OCI-LY3 (cell line): ENCODE measurements around the gene CRYBG1.
"Not testable (repeated sequence)": the region's sequence is repeated elsewhere in the genome, so short reads cannot be mapped to it uniquely, and the experiment has no call there.

ENCODE experiments used
- H2AFZ ChIP-seq: fragments of 200-600, 300-600 bp; shearing (Covaris generic); 2 replicates; pipeline ENCODE4 v1.6.0; 2014; ENCODE audit warnings: antibody characterized with exemption, low read depth, low read length
- H3K27ac ChIP-seq: fragments of 200-600, 300-600 bp; sonication (generic); 2 replicates; pipeline ENCODE4 v1.5.1; 2014; ENCODE audit warnings: mild to moderate bottlenecking, low read length, moderate library complexity, mixed read lengths
- H3K27me3 ChIP-seq: fragments of 200-600, 300-600 bp; sonication (generic); 2 replicates; pipeline ENCODE4 v1.6.1; 2014; ENCODE audit warnings: low read depth, low read length, mixed read lengths
- H3K36me3 ChIP-seq: fragments of 200-600, 300-600 bp; sonication (generic); replicated peaks from 2 replicates; pipeline ENCODE3; 2014; ENCODE audit warnings: low read depth, low read length, mixed read lengths
- H3K4me1 ChIP-seq: fragments of 300-600, 200-600 bp; sonication (generic); 2 replicates; pipeline ENCODE4 v1.6.1; 2014; ENCODE audit warnings: low read length, mixed read lengths
- H3K4me2 ChIP-seq: fragments of 200-600, 300-600 bp; sonication (generic); 2 replicates; pipeline ENCODE4 v1.6.1; 2014; ENCODE audit warnings: low read length, mixed read lengths
- H3K4me3 ChIP-seq: fragments of 300-600, 200-600 bp; sonication (generic); 2 replicates; pipeline ENCODE4 v1.5.1; 2014; ENCODE audit warnings: antibody characterized with exemption, mild to moderate bottlenecking, low read length, moderate library complexity
- H3K79me2 ChIP-seq: fragments of 300-600, 200-600 bp; shearing (Covaris generic); 2 replicates; pipeline ENCODE4 v1.6.1; 2014; ENCODE audit warnings: mild to moderate bottlenecking, low read length, mixed read lengths
- H3K9ac ChIP-seq: fragments of 300-600, 200-600 bp; shearing (Covaris generic); 2 replicates; pipeline ENCODE4 v1.6.0; 2014; ENCODE audit warnings: mild to moderate bottlenecking, low read length, moderate library complexity
- H3K9me3 ChIP-seq: fragments of 200-600, 300-600 bp; shearing (Covaris generic); 2 replicates; pipeline ENCODE4 v1.6.1; 2014; ENCODE audit warnings: low read length, mixed read lengths; ENCODE audit not compliant: insufficient read depth
- H4K20me1 ChIP-seq: fragments of 200-600, 300-600 bp; sonication (generic); 2 replicates; pipeline ENCODE4 v1.6.1; 2016; ENCODE audit warnings: low read length, mixed read lengths; ENCODE audit not compliant: insufficient read depth
- CTCF ChIP-seq: fragments of 200-600, 300-600 bp; sonication (generic); IDR thresholded peaks from 2 replicates; pipeline ENCODE4 v1.5.1; 2014; ENCODE audit warnings: antibody characterized with exemption, low read length, low read depth
- EZH2phosphoT487 ChIP-seq: fragments of 200-600 bp; shearing (Covaris generic); IDR thresholded peaks from 2 replicates; pipeline ENCODE4 v1.6.1; 2018; ENCODE audit warnings: antibody characterized with exemption, mixed run types, low read depth

CRYBG1 gene

GRCh38 chr6:106546261-106546690 lies 185.8 kb downstream of the CRYBG1 start:
- Histone ChIP-seq H3K9ac (no peak overlapping the region), H3K27me3 (no peaks in the 10 kb centered on the region), H3K4me3 (no peak overlapping the region), H4K20me1 (no peaks in the 10 kb centered on the region), H2AFZ (no peak overlapping the region), H3K9me3 (no peaks in the 10 kb centered on the region), H3K79me2 (peaks cover 6% of the 10 kb centered on the region), H3K27ac (peak overlapping the region; percentile 32; the same call in 1 of the 2 replicates), H3K4me2 (0 out of 2 replicates have a peak overlapping the region, but pooled peaks have one; percentile 8), H3K4me1 (peaks cover 15% of the 10 kb centered on the region), H3K36me3 (peaks cover 49% of the 10 kb centered on the region)
- TF ChIP-seq EZH2phosphoT487: no peak
- no peak for TF ChIP-seq CTCF

- H3K4me2 ChIP-seq: 0 out of 2 replicates have a peak overlapping the region, but pooled peaks have one; percentile 8
These were observed 186.3 kb downstream of the CRYBG1 start for GRCh38 chr6:106546691-106547414.

GRCh38 chr6:106547601-106548453 lies 187.3 kb downstream of the CRYBG1 start:
- Histone ChIP-seq H3K27me3 (no peaks in the 10 kb centered on the region), H3K9me3 (no peaks in the 10 kb centered on the region), H2AFZ (no peak overlapping the region), H3K4me2 (no peak overlapping the region), H3K9ac (no peak overlapping the region), H3K79me2 (peaks cover 6% of the 10 kb centered on the region), H3K4me3 (no peak overlapping the region), H3K27ac (no peak overlapping the region), H4K20me1 (no peaks in the 10 kb centered on the region), H3K4me1 (peaks cover 15% of the 10 kb centered on the region), H3K36me3 (peaks cover 55% of the 10 kb centered on the region)
- TF ChIP-seq CTCF (no peak), EZH2phosphoT487 (no peak)

More at GRCh38 chr6:106546691-106547414, 186.3 kb downstream of the CRYBG1 start:
- Histone ChIP-seq H3K79me2 (peaks cover 6% of the 10 kb centered on the region), H4K20me1 (no peaks in the 10 kb centered on the region), H3K4me1 (peaks cover 15% of the 10 kb centered on the region), H3K9ac (no peak overlapping the region), H3K27me3 (no peaks in the 10 kb centered on the region), H3K9me3 (no peaks in the 10 kb centered on the region), H3K36me3 (peaks cover 52% of the 10 kb centered on the region), H3K4me3 (no peak overlapping the region), H2AFZ (no peak overlapping the region), H3K27ac (peak overlapping the region; percentile 32; the same call in 1 of the 2 replicates)
- TF ChIP-seq EZH2phosphoT487 (no peak), CTCF (no peak)

GRCh38 chr6:106548926-106549455 lies 188.5 kb downstream of the CRYBG1 start:
- H3K79me2 ChIP-seq, H4K20me1 ChIP-seq, H3K9ac ChIP-seq, H3K4me3 ChIP-seq, H3K4me2 ChIP-seq, H3K27ac ChIP-seq, H2AFZ ChIP-seq, H3K27me3 ChIP-seq, H3K9me3 ChIP-seq: not testable (repeated sequence)
- Histone ChIP-seq H3K4me1 (peaks cover 15% of the 10 kb centered on the region), H3K36me3 (peaks cover 66% of the 10 kb centered on the region)
